IMR-90 (cell line): Measurements from ENCODE around the gene EPHB1. TPM values are rescaled to one million over a fixed set of nuclear protein-coding genes. Genes with fewer than 3 reads are reported as not detected.

ENCODE experiments used
- ATAC-seq: fragments of 200-7000 bp; cut with Tn5 transposase; 2 replicates; pipeline ENCODE4 v1.9.1; 2020; ENCODE audit warnings: low read depth, mild to moderate bottlenecking, moderate library complexity
- BruUV-seq: library from RNA; stranded (reverse); fragments of 400-500 nt; replicated peaks from 2 replicates; lab custom pipeline; 2021; lab: Mats Ljungman, UMichigan
- CTCF ChIA-PET: fragments of 300-600 bp; formaldehyde crosslinking; extraction: SDS; loops from one replicate; lab custom pipeline; 2021; ENCODE audit warnings: antibody characterized with exemption; lab: Yijun Ruan, JAX
- POLR2A ChIA-PET: fragments of 300-600 bp; sonication (Branson Sonifier 250); formaldehyde crosslinking; loops from one replicate; lab custom pipeline; 2022; ENCODE audit warnings: antibody characterized with exemption; ENCODE audit not compliant: unreplicated experiment; lab: Charles Lee
- DNase-seq: peaks from one replicate; pipeline ENCODE4 v3.0.0; 2013
- H2AFZ ChIP-seq: replicated peaks from 2 replicates; pipeline ENCODE3; 2013; ENCODE audit warnings: low read length, mild to moderate bottlenecking; ENCODE audit not compliant: poor library complexity
- H2AK5ac ChIP-seq: 2 replicates; pipeline ENCODE4 v1.6.1; 2013; ENCODE audit warnings: low read depth, low read length, inconsistent platforms
- H2AK9ac ChIP-seq: replicated peaks from 2 replicates; pipeline ENCODE3; 2013; ENCODE audit warnings: mild to moderate bottlenecking, low read depth, low read length, moderate library complexity; ENCODE audit not compliant: poor library complexity
- H2BK120ac ChIP-seq: 2 replicates; pipeline ENCODE4 v1.6.1; 2013; ENCODE audit warnings: low read depth, low read length, inconsistent platforms
- H2BK15ac ChIP-seq: 3 replicates; pipeline ENCODE4 v1.6.1; 2013; ENCODE audit warnings: low read depth, low read length, inconsistent platforms
- H2BK20ac ChIP-seq: 2 replicates; pipeline ENCODE4 v1.6.1; 2013; ENCODE audit warnings: low read depth, mild to moderate bottlenecking, inconsistent platforms, low read length, moderate library complexity
- H2BK5ac ChIP-seq: 2 replicates; pipeline ENCODE4 v1.6.1; 2013; ENCODE audit warnings: mild to moderate bottlenecking, low read depth, low read length, inconsistent platforms; ENCODE audit not compliant: poor library complexity, severe bottlenecking
- H3K14ac ChIP-seq: replicated peaks from 2 replicates; pipeline ENCODE4 v1.6.1; 2013; ENCODE audit warnings: low read depth, low read length, inconsistent platforms
- H3K18ac ChIP-seq: 2 replicates; pipeline ENCODE4 v1.6.1; 2013; ENCODE audit warnings: low read depth, low read length, control low read depth
- H3K23ac ChIP-seq: 2 replicates; pipeline ENCODE4 v1.6.1; 2013; ENCODE audit warnings: low read depth, low read length, inconsistent platforms
- H3K27ac ChIP-seq: 2 replicates; pipeline ENCODE4 v1.5.1; 2013; ENCODE audit warnings: mild to moderate bottlenecking, control low read depth, low read length; ENCODE audit not compliant: insufficient read depth
- H3K27me3 ChIP-seq: 2 replicates; pipeline ENCODE4 v1.6.1; 2013; ENCODE audit warnings: low read length; ENCODE audit not compliant: control insufficient read depth, insufficient read depth
- H3K36me3 ChIP-seq: 2 replicates; pipeline ENCODE4 v1.6.1; 2013; ENCODE audit warnings: low read length, mixed read lengths; ENCODE audit not compliant: control insufficient read depth, insufficient read depth
- H3K4ac ChIP-seq: 2 replicates; pipeline ENCODE4 v1.6.1; 2013; ENCODE audit warnings: low read depth, low read length, inconsistent platforms
- H3K4me1 ChIP-seq: 2 replicates; pipeline ENCODE4 v1.6.1; 2013; ENCODE audit warnings: low read length, mixed read lengths; ENCODE audit not compliant: control insufficient read depth, insufficient read depth
- H3K4me2 ChIP-seq: 2 replicates; pipeline ENCODE4 v1.6.1; 2013; ENCODE audit warnings: low read depth, mild to moderate bottlenecking, control low read depth, low read length, moderate library complexity
- H3K4me3 ChIP-seq: 2 replicates; pipeline ENCODE4 v1.5.1; 2013; ENCODE audit warnings: low read depth, mild to moderate bottlenecking, control low read depth, low read length, moderate library complexity; ENCODE audit not compliant: insufficient read depth
- H3K56ac ChIP-seq: 2 replicates; pipeline ENCODE4 v1.6.1; 2013; ENCODE audit warnings: low read length, inconsistent platforms; ENCODE audit not compliant: insufficient read depth; ENCODE audit errors: extremely low read depth
- H3K79me1 ChIP-seq, 2 experiments: 2 replicates each; pipeline ENCODE4 v1.6.1; 2013; ENCODE audit warnings: low read length in 2 of 2, inconsistent platforms in 1 of 2, low read depth in 1 of 2
- H3K9ac ChIP-seq: 2 replicates; pipeline ENCODE4 v1.6.1; 2013; ENCODE audit warnings: low read depth, low read length, control low read depth
- H3K9me1 ChIP-seq: 2 replicates; pipeline ENCODE4 v1.6.1; 2013; ENCODE audit warnings: low read length, inconsistent platforms; ENCODE audit not compliant: insufficient read depth
- H3K9me3 ChIP-seq: 2 replicates; pipeline ENCODE4 v1.6.1; 2013; ENCODE audit warnings: low read length; ENCODE audit not compliant: control insufficient read depth, insufficient read depth
- H4K20me1 ChIP-seq: 2 replicates; pipeline ENCODE4 v1.6.1; 2013; ENCODE audit warnings: low read length, inconsistent platforms; ENCODE audit not compliant: insufficient read depth
- H4K5ac ChIP-seq: 2 replicates; pipeline ENCODE4 v1.6.1; 2013; ENCODE audit warnings: mild to moderate bottlenecking, low read depth, low read length, control low read depth
- H4K8ac ChIP-seq, 2 experiments: 2 replicates each; pipeline ENCODE4 v1.6.1; 2013; ENCODE audit warnings: low read depth in 2 of 2, low read length in 2 of 2, control low read depth in 1 of 2, inconsistent platforms in 1 of 2
- H4K91ac ChIP-seq: 2 replicates; pipeline ENCODE4 v1.6.1; 2013; ENCODE audit warnings: low read depth, low read length, inconsistent platforms; ENCODE audit not compliant: insufficient read depth
- BHLHE40 ChIP-seq: fragments of 150-350 bp; IDR thresholded peaks from 2 replicates; pipeline ENCODE4 v1.6.1; 2016; ENCODE audit warnings: mild to moderate bottlenecking, low read depth, low read length
- CEBPB ChIP-seq: IDR thresholded peaks from 2 replicates; pipeline ENCODE4 v1.6.1; 2012; ENCODE audit warnings: low read depth, low read length, improper control_type of control experiment
- CHD1 ChIP-seq: IDR thresholded peaks from 2 replicates; pipeline ENCODE4 v1.6.1; 2012; ENCODE audit warnings: low read depth, low read length, improper control_type of control experiment
- CTCF ChIP-seq: conservative IDR thresholded peaks from 2 replicates; pipeline ENCODE4 v1.5.1; 2012; ENCODE audit warnings: mild to moderate bottlenecking, low read depth, low read length, improper control_type of control experiment
- ELK1 ChIP-seq: fragments of 150-350 bp; IDR thresholded peaks from 2 replicates; pipeline ENCODE4 v1.6.1; 2016; ENCODE audit warnings: low read depth, mild to moderate bottlenecking, low read length, moderate library complexity, borderline replicate concordance
- FOS ChIP-seq: fragments of 150-350 bp; IDR thresholded peaks from 2 replicates; pipeline ENCODE4 v1.6.1; 2016; ENCODE audit warnings: low read depth, low read length
- MAFK ChIP-seq: IDR thresholded peaks from 2 replicates; pipeline ENCODE4 v1.6.1; 2012; ENCODE audit warnings: low read depth, low read length, improper control_type of control experiment
- MAZ ChIP-seq: IDR thresholded peaks from 2 replicates; pipeline ENCODE4 v1.6.1; 2012; ENCODE audit warnings: low read depth, mild to moderate bottlenecking, low read length, improper control_type of control experiment, moderate library complexity, borderline replicate concordance
- MXI1 ChIP-seq: IDR thresholded peaks from 2 replicates; pipeline ENCODE4 v1.6.1; 2012; ENCODE audit warnings: low read depth, mild to moderate bottlenecking, low read length, moderate library complexity, borderline replicate concordance
- NFE2L2 ChIP-seq: fragments of 150-350 bp; IDR thresholded peaks from 2 replicates; pipeline ENCODE4 v1.6.1; 2016; ENCODE audit warnings: low read depth, mild to moderate bottlenecking, low read length
- POLR2A ChIP-seq: IDR thresholded peaks from 2 replicates; pipeline ENCODE4 v1.6.1; 2012; ENCODE audit warnings: mild to moderate bottlenecking, low read depth, low read length
- RAD21 ChIP-seq: IDR thresholded peaks from 2 replicates; pipeline ENCODE4 v1.6.1; 2012; ENCODE audit warnings: low read length, improper control_type of control experiment
- RCOR1 ChIP-seq: IDR thresholded peaks from 2 replicates; pipeline ENCODE4 v1.6.1; 2012; ENCODE audit warnings: mild to moderate bottlenecking, low read length, improper control_type of control experiment; ENCODE audit not compliant: insufficient replicate concordance
- RFX5 ChIP-seq: IDR thresholded peaks from 2 replicates; pipeline ENCODE4 v1.8.0; 2012; ENCODE audit warnings: low read depth, mild to moderate bottlenecking, low read length, moderate library complexity
- SMC3 ChIP-seq: fragments of 150-350 bp; IDR thresholded peaks from 2 replicates; pipeline ENCODE4 v1.6.1; 2016; ENCODE audit warnings: low read depth, mild to moderate bottlenecking, antibody characterized with exemption, low read length, moderate library complexity
- USF2 ChIP-seq: fragments of 150-350 bp; IDR thresholded peaks from 2 replicates; pipeline ENCODE4 v1.6.1; 2017; ENCODE audit warnings: mild to moderate bottlenecking, antibody characterized with exemption, low read length, low read depth
- WGBS, 2 experiments: methylation state at CpG; one replicate each; pipeline versions ENCODE4 v1.1.5 to v1.1.7; 2013; ENCODE audit warnings: missing lambda C conversion rate in 2 of 2; ENCODE audit not compliant: insufficient read length in 1 of 2; ENCODE audit errors: extremely low coverage in 2 of 2; 5-methylcytosine and 5-hydroxymethylcytosine counted together
- dilution Hi-C: fragments of 300-500 bp; cut with HindIII; formaldehyde crosslinking; loops from one replicate; pipeline ENCODE4 v1.14.3; 2018; ENCODE audit warnings: low sequenced_read_pairs; ENCODE audit not compliant: unreplicated experiment
- in situ Hi-C: fragments of 300-500 bp; cut with MboI; formaldehyde crosslinking; loops from 3 replicates; pipeline ENCODE4 v1.14.3; 2019; ENCODE audit warnings: low sequenced_read_pairs, inconsistent platforms, mixed read lengths
- intact Hi-C: fragments of 100-400 bp; cut with micrococcal nuclease; formaldehyde crosslinking; loops from 2 replicates; pipeline ENCODE4 v1.10.0; 2022
- polyA plus RNA-seq, 3 experiments: library from polyadenylated mRNA; depleted of rRNA; stranded (reverse); fragments of >200 nt; gene quantifications; 2 replicates each; pipeline ENCODE4 v1.2.3, GENCODE V29; 2012; ENCODE audit warnings: low replicate concordance in 1 of 3
- total RNA-seq: library from RNA; depleted of rRNA; stranded (reverse); fragments of >200 nt; gene quantifications from 2 replicates; pipeline ENCODE4 v1.2.3, GENCODE V29; 2012

Gene EPHB1
- total and polyA plus RNA-seq, 2 of the 4 experiments (the other 2 are of a cell fraction), result 0.17 to 0.36 TPM

- no peak overlapping the region for H2BK20ac ChIP-seq
- H2AFZ ChIP-seq, result no peak overlapping the region
- POLR2A ChIA-PET, result no interaction called here
- DNase-seq, result no peak
- H2BK15ac ChIP-seq, result no peak overlapping the region
- H2BK5ac ChIP-seq, result no peak overlapping the region
- no CpG with 5 or more reads among the region's 2 CpGs for WGBS, 2 experiments
- H3K36me3 ChIP-seq, result no peaks in the 10 kb centered on the region
- no TSS peak for BruUV-seq
- dilution Hi-C loops (no loop called here), intact Hi-C loops (no loop called here), in situ Hi-C loops (no loop called here)
- CTCF ChIA-PET, result interaction anchor here (1.1 kb wide), 1 partner anchor 41 kb away, joined by 3 read pairs; no protein-coding TSS in a partner anchor
- H4K20me1 ChIP-seq, result no peaks in the 10 kb centered on the region
- no peak overlapping the region for H4K8ac ChIP-seq
- TF ChIP-seq NFE2L2, result no peak
- no peak for TF ChIP-seq MAZ
- TF ChIP-seq POLR2A, result no peak
- TF ChIP-seq FOS, result no peak
- no peak for TF ChIP-seq MXI1
- TF ChIP-seq RAD21, result no peak
- no peak for TF ChIP-seq RFX5
- TF ChIP-seq USF2, result no peak
- no peak for TF ChIP-seq BHLHE40
- no peak for TF ChIP-seq CTCF
- TF ChIP-seq MAFK, result no peak
- TF ChIP-seq ELK1, result no peak
- no peak for TF ChIP-seq RCOR1
- TF ChIP-seq CEBPB, result no peak
- no peak for TF ChIP-seq SMC3
- no peak for TF ChIP-seq CHD1
- no peak overlapping the region for H4K91ac ChIP-seq
- no peak overlapping the region for H4K5ac ChIP-seq
- no peak overlapping the region for H2AK9ac ChIP-seq
- no peaks in the 10 kb centered on the region for H3K79me1 ChIP-seq
- H3K14ac ChIP-seq, result no peak overlapping the region
- H2BK120ac ChIP-seq, result no peak overlapping the region
- H3K27me3 ChIP-seq, result no peaks in the 10 kb centered on the region
- no peak for ATAC-seq
- H3K27ac ChIP-seq, result no peak overlapping the region
- no peak overlapping the region for H2AK5ac ChIP-seq
- no peak overlapping the region for H3K23ac ChIP-seq
- H3K9ac ChIP-seq, result no peak overlapping the region
- no peaks in the 10 kb centered on the region for H3K9me1 ChIP-seq
- no peak overlapping the region for H3K18ac ChIP-seq
- H3K4ac ChIP-seq, result no peak overlapping the region
- H3K4me3 ChIP-seq, result no peak overlapping the region
- no peaks in the 10 kb centered on the region; the same call in 1 of the 2 replicates for H3K9me3 ChIP-seq
- H3K4me1 ChIP-seq, result no peaks in the 10 kb centered on the region
- no peak overlapping the region for H3K56ac ChIP-seq
- H3K4me2 ChIP-seq, result no peak overlapping the region
Measured at GRCh38 chr3:135231737-135232136, 436.7 kb downstream of the EPHB1 start.
